GM18870 (cell line): ENCODE data around the gene ANKRD36B.
"Not testable (repeated sequence)": the region's sequence is repeated elsewhere in the genome, so short reads cannot be mapped to it uniquely, and the experiment has no call there.

Experiments used
- ATAC-seq: cut with Tn5 transposase; IDR thresholded peaks from one replicate; pipeline ENCODE4 v1.9.1; 2021; ENCODE audit warnings: moderate library complexity; ENCODE audit not compliant: unreplicated experiment

ANKRD36B gene

GRCh38 chr2:97589598-97590510 lies at the start of gene ANKRD36B:
ANKRD36B (minus strand) TSS chr2:97589877; CDS start chr2:97589685, 192 bp downstream.
- not testable (repeated sequence) for ATAC-seq

GRCh38 chr2:97626049-97626430 lies 36.4 kb upstream of the ANKRD36B start:
- not testable (repeated sequence) for ATAC-seq

- not testable (repeated sequence) for ATAC-seq
These were observed 35.8 kb upstream of the ANKRD36B start for GRCh38 chr2:97625354-97626048.

- ATAC-seq = not testable (repeated sequence)
These were observed 33.3 kb upstream of the ANKRD36B start for GRCh38 chr2:97622976-97623375.

GRCh38 chr2:97620492-97620891 lies 30.8 kb upstream of the ANKRD36B start:
- ATAC-seq = not testable (repeated sequence)

- not testable (repeated sequence) for ATAC-seq
These were observed 29.5 kb upstream of the ANKRD36B start for GRCh38 chr2:97618939-97619827.

- no peak for ATAC-seq
These were observed 28.2 kb upstream of the ANKRD36B start for GRCh38 chr2:97617911-97618310.

- not testable (repeated sequence) for ATAC-seq
These were observed 26.1 kb upstream of the ANKRD36B start for GRCh38 chr2:97615746-97616145.

GRCh38 chr2:97611895-97612294 lies 22.2 kb upstream of the ANKRD36B start:
- not testable (repeated sequence) for ATAC-seq

GRCh38 chr2:97608745-97609144 lies 19.1 kb upstream of the ANKRD36B start:
- ATAC-seq = not testable (repeated sequence)

- ATAC-seq = not testable (repeated sequence)
These were observed 16.1 kb upstream of the ANKRD36B start for GRCh38 chr2:97605524-97606339.

- not testable (repeated sequence) for ATAC-seq
These were observed 15.4 kb upstream of the ANKRD36B start for GRCh38 chr2:97605109-97605508.

- not testable (repeated sequence) for ATAC-seq
These were observed 11.9 kb upstream of the ANKRD36B start for GRCh38 chr2:97601537-97601936.

- ATAC-seq = not testable (repeated sequence)
These were observed 6.5 kb upstream of the ANKRD36B start for GRCh38 chr2:97596180-97596579.

GRCh38 chr2:97593520-97593919 lies 3.8 kb upstream of the ANKRD36B start:
- ATAC-seq = not testable (repeated sequence)

GRCh38 chr2:97590515-97591394 lies 1.1 kb upstream of the ANKRD36B start:
- peak; percentile 67 for ATAC-seq

GRCh38 chr2:97589257-97589597 lies 450 bp downstream of the ANKRD36B start:
- ATAC-seq = not testable (repeated sequence)

GRCh38 chr2:97565674-97566073 lies 24.0 kb downstream of the ANKRD36B start:
- ATAC-seq = not testable (repeated sequence)

- ATAC-seq = not testable (repeated sequence)
These were observed 37.3 kb downstream of the ANKRD36B start for GRCh38 chr2:97552406-97552805.
